ENCODE results near the gene IP6K1. TPM values are rescaled to one million over a fixed set of nuclear protein-coding genes. Genes with fewer than 3 reads are reported as not detected.
A peak's percentile ranks its signal among the peaks of the same experiment; 100 is the strongest.

IP6K1 gene
- total RNA-seq, 1 donor from 2014 or later: 49.3 TPM

- intact Hi-C loops (cut with micrococcal nuclease): loop anchor here (2.0 kb wide), 1 partner anchor 1119 kb away; the partner anchor contains the start of gene PFKFB4
- no peak for DNase-seq (ENCODE audit: low spot score)
- peaks cover 19% of the 10 kb centered on the region for H3K4me1 Mint-ChIP-seq (ENCODE audit: low read depth)
- H3K27me3 Mint-ChIP-seq (ENCODE audit: insufficient read depth): no peaks in the 10 kb centered on the region
- no peaks in the 10 kb centered on the region for H3K9me3 Mint-ChIP-seq
- peaks cover 22% of the 10 kb centered on the region for H3K36me3 Mint-ChIP-seq (ENCODE audit: low read depth)
- no peak overlapping the region for H3K27ac Mint-ChIP-seq
- H3K4me3 Mint-ChIP-seq: no peak overlapping the region
Measured at GRCh38 chr3:49675912-49676311, 110.4 kb downstream of the IP6K1 start.

GRCh38 chr3:49674497-49674983 is 111.8 kb downstream of the IP6K1 start:
- H3K9me3 Mint-ChIP-seq: no peaks in the 10 kb centered on the region
- peak overlapping the region; percentile 87 for H3K4me3 Mint-ChIP-seq
- no peak overlapping the region for H3K27ac Mint-ChIP-seq
- peaks cover 19% of the 10 kb centered on the region for H3K4me1 Mint-ChIP-seq (ENCODE audit: low read depth)
- H3K27me3 Mint-ChIP-seq (ENCODE audit: insufficient read depth): no peaks in the 10 kb centered on the region
- intact Hi-C loops (cut with micrococcal nuclease): loop anchor here (1.0 to 5.0 kb wide), 10 partner anchors 15 to 1118 kb away; partner anchors contain the start of genes AMIGO3, DAG1, GMPPB and GNAI2
- no peak for DNase-seq (ENCODE audit: low spot score)
- peaks cover 17% of the 10 kb centered on the region for H3K36me3 Mint-ChIP-seq (ENCODE audit: low read depth)

Other genes with a start within 250 kb of the IP6K1 start
- gene BSN, start 232.1 kb downstream of the IP6K1 start, total RNA-seq: 0.13 and 0.34 TPM in 2 replicates
- gene APEH, start 112.2 kb downstream of the IP6K1 start, total RNA-seq: 113 and 115 TPM in 2 replicates
- 6.5 and 8.2 TPM in 2 replicates for gene MST1, start 97.1 kb downstream of the IP6K1 start, total RNA-seq
- gene RNF123, start 97.0 kb downstream of the IP6K1 start, total RNA-seq: 53.8 and 54.3 TPM in 2 replicates
- 0.39 TPM in 1 of 2 replicates, not detected in the other for gene AMIGO3, start 66.9 kb downstream of the IP6K1 start, total RNA-seq
- 49.1 and 49.2 TPM in 2 replicates for gene GMPPB, start 62.6 kb downstream of the IP6K1 start, total RNA-seq
- gene CDHR4, start 13.3 kb upstream of the IP6K1 start, total RNA-seq: not detected in 2 replicates
- gene INKA1, start 16.7 kb upstream of the IP6K1 start, total RNA-seq: 1.3 and 2.7 TPM in 2 replicates
- gene UBA7, start 27.4 kb upstream of the IP6K1 start, total RNA-seq: 90.3 and 97.5 TPM in 2 replicates
- gene TRAIP, start 70.0 kb upstream of the IP6K1 start, total RNA-seq: 26.5 and 27.9 TPM in 2 replicates
- gene CAMKV, start 83.4 kb upstream of the IP6K1 start, total RNA-seq: 0.96 and 1.0 TPM in 2 replicates
- 1.6 and 2.5 TPM in 2 replicates for gene MST1R, start 117.3 kb upstream of the IP6K1 start, total RNA-seq
- gene MON1A, start 143.3 kb upstream of the IP6K1 start, total RNA-seq: 15.5 and 17.3 TPM in 2 replicates
- gene RBM6, start 153.6 kb upstream of the IP6K1 start, total RNA-seq: 99.0 and 100 TPM in 2 replicates